ENCODE data around the gene LENG8. TPM values are rescaled to one million over a fixed set of nuclear protein-coding genes. Genes with fewer than 3 reads are reported as not detected.

Gene LENG8
- polyA plus RNA-seq, 3 donors = 3.6 to 341 (median 5.8) TPM

- Histone ChIP-seq H4K20me1 (ENCODE audit: insufficient read depth, low read length) (no peaks in the 10 kb centered on the region), H3K4me2 (replicated peaks; ENCODE audit: extremely low read depth, low read length, poor library complexity, severe bottlenecking) (no peak overlapping the region), H3K27ac (ENCODE audit: low read depth in 1 of 2, low read length in 2 of 2) (no peak overlapping the region), H3K4me1 (ENCODE audit: control insufficient read depth in 1 of 2, insufficient read depth in 2 of 2, low read length in 2 of 2) (no peaks in the 10 kb centered on the region), H3K4me3 (replicated peaks in 1 of 3; ENCODE audit: low read depth in 2 of 3, low read length in 3 of 3) (no peak overlapping the region), H3K36me3 (replicated peaks in 1 of 2; ENCODE audit: control insufficient read depth in 1 of 2, insufficient read depth in 2 of 2, low read length in 2 of 2) (no peaks in the 10 kb centered on the region), H3K9me3 (replicated peaks in 1 of 2; ENCODE audit: control insufficient read depth in 1 of 2, insufficient read depth in 1 of 2, low read length in 2 of 2) (no peaks in the 10 kb centered on the region), H3K27me3 (ENCODE audit: control insufficient read depth in 2 of 2, insufficient read depth in 2 of 2, low read length in 2 of 2) (peaks cover 0 to 30% of the 10 kb centered on the region in 2 donors), H3K9ac (ENCODE audit: insufficient read depth, low read length, poor library complexity, severe bottlenecking) (no peak overlapping the region), H2AFZ (ENCODE audit: insufficient read depth, low read depth, low read length, poor library complexity, severe bottlenecking) (no peak overlapping the region), H3K79me2 (ENCODE audit: insufficient read depth, low read length) (no peaks in the 10 kb centered on the region)
- WGBS (ENCODE audit: insufficient coverage) = 96% methylated on average over 32 of the region's 36 CpGs
- Mint-ChIP-seq H3K27ac (no peak overlapping the region), H3K4me1 (no peaks in the 10 kb centered on the region), H3K9me3 (peaks cover 0 to 4% (median 2%) of the 10 kb centered on the region in 7 donors), H3K4me3 (peak overlapping the region in 1 of 2 donors; percentile 15), H3K36me3 (no peaks in the 10 kb centered on the region), H3K27me3 (ENCODE audit: low read depth in 3 of 3) (peaks cover 24 to 58% (median 42%) of the 10 kb centered on the region in 3 donors)
- TF ChIP-seq CTCF (IDR thresholded peaks at IDR 0.05) = no peak
- no peak for DNase-seq
- intact Hi-C loops (cut with micrococcal nuclease) = no loop called here
Measured at GRCh38 chr19:54424660-54425381, 24.2 kb upstream of the LENG8 start.

GRCh38 chr19:54425382-54425723, 23.6 kb upstream of the LENG8 start:
- Histone ChIP-seq H3K27ac (ENCODE audit: low read depth in 1 of 2, low read length in 2 of 2) (no peak overlapping the region), H3K4me3 (replicated peaks in 1 of 3; ENCODE audit: low read depth in 2 of 3, low read length in 3 of 3) (no peak overlapping the region)
- peak overlapping the region in 1 of 7 donors; percentile 68 for H3K27ac Mint-ChIP-seq

More at GRCh38 chr19:54425382-54425723, 23.6 kb upstream of the LENG8 start:
- no peaks in the 10 kb centered on the region for H3K9me3 ChIP-seq (replicated peaks in 1 of 2; ENCODE audit: control insufficient read depth in 1 of 2, insufficient read depth in 1 of 2, low read length in 2 of 2)
- Mint-ChIP-seq H3K27me3 (ENCODE audit: low read depth in 3 of 3) (peaks cover 24 to 59% (median 46%) of the 10 kb centered on the region in 3 donors), H3K4me3 (no peak overlapping the region), H3K36me3 (no peaks in the 10 kb centered on the region), H3K4me1 (no peaks in the 10 kb centered on the region), H3K9me3 (peaks cover 0 to 4% (median 2%) of the 10 kb centered on the region in 7 donors)
- H3K4me1 ChIP-seq (ENCODE audit: control insufficient read depth in 1 of 2, insufficient read depth in 2 of 2, low read length in 2 of 2) = peaks cover 0 to 2% of the 10 kb centered on the region in 2 donors
- H4K20me1 ChIP-seq (ENCODE audit: insufficient read depth, low read length) = no peaks in the 10 kb centered on the region
- no peak overlapping the region for H3K9ac ChIP-seq (ENCODE audit: insufficient read depth, low read length, poor library complexity, severe bottlenecking)
- H3K27me3 ChIP-seq (ENCODE audit: control insufficient read depth in 2 of 2, insufficient read depth in 2 of 2, low read length in 2 of 2) = peaks cover 2 to 30% of the 10 kb centered on the region in 2 donors
- WGBS (ENCODE audit: insufficient coverage) = 68% methylated on average over 4 of the region's 5 CpGs
- no peak overlapping the region for H2AFZ ChIP-seq (ENCODE audit: insufficient read depth, low read depth, low read length, poor library complexity, severe bottlenecking)
- no peak for DNase-seq
- H3K36me3 ChIP-seq (replicated peaks in 1 of 2; ENCODE audit: control insufficient read depth in 1 of 2, insufficient read depth in 2 of 2, low read length in 2 of 2) = no peaks in the 10 kb centered on the region
- intact Hi-C loops (cut with micrococcal nuclease) = no loop called here
- H3K4me2 ChIP-seq (replicated peaks; ENCODE audit: extremely low read depth, low read length, poor library complexity, severe bottlenecking) = no peak overlapping the region
- no peak for TF ChIP-seq CTCF (IDR thresholded peaks at IDR 0.05)
- no peaks in the 10 kb centered on the region for H3K79me2 ChIP-seq (ENCODE audit: insufficient read depth, low read length)

All from CD14-positive monocyte (primary cell).